ENCODE results near the gene REV3L.

The REV3L gene

GRCh38 chr6:111382476-111383294 lies 100.3 kb downstream of the REV3L start:
- TF ChIP-seq CTCF (IDR thresholded peaks at IDR 0.05), result no peak
- Mint-ChIP-seq H3K4me1 (no peaks in the 10 kb centered on the region), H3K27ac (peak overlapping the region; percentile 83), H3K36me3 (ENCODE audit: low read depth) (peaks cover 71% of the 10 kb centered on the region), H3K4me3 (no peak overlapping the region), H3K27me3 (ENCODE audit: low read depth, poor library complexity) (no peaks in the 10 kb centered on the region), H3K9me3 (peaks cover 21% of the 10 kb centered on the region)
- no peak for DNase-seq

- Mint-ChIP-seq H3K27ac (peak overlapping the region; percentile 83), H3K36me3 (ENCODE audit: low read depth) (peaks cover 62% of the 10 kb centered on the region), H3K4me3 (no peak overlapping the region), H3K9me3 (peaks cover 21% of the 10 kb centered on the region), H3K4me1 (no peaks in the 10 kb centered on the region), H3K27me3 (ENCODE audit: low read depth, poor library complexity) (no peaks in the 10 kb centered on the region)
- no peak for TF ChIP-seq CTCF (IDR thresholded peaks at IDR 0.05)
- no peak for DNase-seq
Observed at GRCh38 chr6:111381728-111382127, 101.3 kb downstream of the REV3L start.

GRCh38 chr6:111381123-111381522 lies 101.9 kb downstream of the REV3L start:
- no peak for TF ChIP-seq CTCF (IDR thresholded peaks at IDR 0.05)
- Mint-ChIP-seq H3K4me3 (no peak overlapping the region), H3K4me1 (peaks cover 5% of the 10 kb centered on the region), H3K36me3 (ENCODE audit: low read depth) (peaks cover 64% of the 10 kb centered on the region), H3K9me3 (peaks cover 21% of the 10 kb centered on the region), H3K27me3 (ENCODE audit: low read depth, poor library complexity) (no peaks in the 10 kb centered on the region), H3K27ac (no peak overlapping the region)
- DNase-seq, result no peak

GRCh38 chr6:111379831-111380230 lies 103.2 kb downstream of the REV3L start:
- Mint-ChIP-seq H3K36me3 (ENCODE audit: low read depth) (peaks cover 61% of the 10 kb centered on the region), H3K27me3 (ENCODE audit: low read depth, poor library complexity) (no peaks in the 10 kb centered on the region), H3K27ac (no peak overlapping the region), H3K4me3 (no peak overlapping the region), H3K9me3 (peaks cover 19% of the 10 kb centered on the region), H3K4me1 (peaks cover 18% of the 10 kb centered on the region)
- no peak for TF ChIP-seq CTCF (IDR thresholded peaks at IDR 0.05)
- DNase-seq, result no peak

GRCh38 chr6:111379302-111379701 lies 103.7 kb downstream of the REV3L start:
- no peak for DNase-seq
- H3K4me1 Mint-ChIP-seq, result peaks cover 24% of the 10 kb centered on the region
- peaks cover 61% of the 10 kb centered on the region for H3K36me3 Mint-ChIP-seq (ENCODE audit: low read depth)
- H3K27ac Mint-ChIP-seq, result no peak overlapping the region
- no peaks in the 10 kb centered on the region for H3K27me3 Mint-ChIP-seq (ENCODE audit: low read depth, poor library complexity)
- no peak for TF ChIP-seq CTCF (IDR thresholded peaks at IDR 0.05)
- no peak overlapping the region for H3K4me3 Mint-ChIP-seq
- H3K9me3 Mint-ChIP-seq, result peaks cover 14% of the 10 kb centered on the region

All from nephron progenitor cell (in vitro differentiated cells).